ENCODE measurements around the gene HLCS.

The HLCS gene

DNA sequence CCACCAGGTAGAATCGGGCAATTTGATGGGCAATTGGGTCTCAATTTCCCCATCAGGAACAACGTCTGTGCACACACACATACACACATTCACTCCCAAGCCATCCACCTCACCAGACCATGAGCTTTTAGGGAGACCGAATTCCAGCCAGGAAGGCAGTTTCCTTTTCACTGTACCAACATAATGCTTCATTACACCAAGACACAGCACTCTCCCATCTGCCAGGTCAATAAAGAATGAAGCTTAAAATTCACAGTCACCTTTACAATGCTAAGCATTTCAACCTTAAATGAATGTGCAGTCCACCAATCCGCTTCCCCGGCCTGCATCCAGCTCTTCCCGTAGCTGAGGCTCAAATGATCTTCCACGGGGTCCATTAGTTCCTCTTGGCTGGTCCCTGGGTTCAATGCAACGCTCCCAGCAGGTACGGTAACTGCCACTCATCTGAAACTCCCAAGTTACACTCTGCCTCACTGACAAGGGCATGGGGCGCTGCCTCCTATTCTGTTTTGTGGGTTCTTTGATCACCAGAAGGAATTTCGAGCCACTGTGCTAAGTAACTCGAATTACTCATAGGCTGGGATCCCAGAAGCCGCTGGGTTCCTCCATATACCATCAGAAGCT is 162.5 kb downstream of the HLCS start:
- no peak for DNase-seq

DNA sequence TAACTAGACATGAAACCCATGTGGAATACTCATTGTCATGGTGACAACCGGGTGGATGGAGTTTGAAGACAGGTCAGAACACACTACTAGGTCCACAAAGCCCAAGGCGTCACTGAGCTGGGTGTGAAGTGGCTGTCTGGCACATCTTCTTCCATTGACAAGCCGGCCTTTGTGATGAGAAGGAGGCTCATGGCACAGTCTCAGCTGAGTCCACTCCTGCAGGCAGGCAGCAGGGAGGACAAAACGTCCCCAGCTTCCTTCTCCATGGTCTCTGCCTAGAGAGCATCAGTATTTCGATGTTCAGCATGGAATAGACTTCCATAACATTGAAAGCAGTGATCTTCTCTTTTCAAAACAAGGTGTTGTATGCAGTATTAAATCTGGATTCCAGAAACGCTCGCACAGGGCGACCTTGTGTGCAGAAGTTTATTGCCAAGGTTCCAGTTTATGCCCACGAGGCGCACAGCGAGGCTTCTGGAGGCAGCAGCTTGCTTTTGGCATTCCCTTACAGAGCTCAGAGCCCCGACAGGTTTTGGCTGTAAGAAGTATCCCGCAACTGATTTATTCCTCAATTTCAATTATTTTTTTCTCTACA is 163.3 kb downstream of the HLCS start:
- DNase-seq = no peak

DNA sequence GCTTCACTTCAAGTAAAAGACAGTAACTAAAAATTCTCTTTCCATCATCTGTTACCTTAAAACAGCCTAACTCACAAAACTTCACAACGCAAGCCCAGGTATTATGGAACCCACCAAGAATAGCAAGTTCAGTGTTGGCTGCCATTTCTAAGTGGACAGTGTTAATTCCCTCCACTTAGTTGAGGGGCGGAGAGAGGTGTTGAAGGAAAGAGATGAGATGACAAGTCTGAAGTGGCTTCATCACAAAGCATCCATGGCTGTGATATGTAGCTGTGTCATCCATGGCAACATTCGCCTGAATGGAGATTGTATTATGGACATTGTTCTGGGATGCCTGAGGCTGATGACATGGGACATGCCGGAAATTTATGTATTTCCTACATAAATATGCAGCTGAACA is 165.7 kb downstream of the HLCS start:
- no peak for DNase-seq

DNA sequence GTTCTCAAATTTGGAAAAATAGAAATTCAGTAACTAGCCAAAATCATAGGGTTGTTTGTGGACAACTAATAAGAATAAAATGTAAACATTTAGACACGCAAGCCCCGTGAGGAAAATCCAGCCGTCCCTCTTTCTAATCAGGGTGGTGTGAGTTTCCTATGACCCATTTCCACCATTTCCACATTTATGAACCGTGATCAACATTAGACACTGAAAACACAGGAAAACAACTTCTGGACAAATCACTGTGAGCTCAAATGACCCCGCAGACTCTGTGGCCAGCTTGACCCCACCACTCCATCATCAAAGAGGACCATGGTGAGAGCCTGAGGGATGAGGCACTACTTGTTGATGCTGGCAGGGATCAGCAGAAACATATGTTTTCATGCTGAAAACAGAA is 166.6 kb downstream of the HLCS start:
- no peak for DNase-seq

DNA sequence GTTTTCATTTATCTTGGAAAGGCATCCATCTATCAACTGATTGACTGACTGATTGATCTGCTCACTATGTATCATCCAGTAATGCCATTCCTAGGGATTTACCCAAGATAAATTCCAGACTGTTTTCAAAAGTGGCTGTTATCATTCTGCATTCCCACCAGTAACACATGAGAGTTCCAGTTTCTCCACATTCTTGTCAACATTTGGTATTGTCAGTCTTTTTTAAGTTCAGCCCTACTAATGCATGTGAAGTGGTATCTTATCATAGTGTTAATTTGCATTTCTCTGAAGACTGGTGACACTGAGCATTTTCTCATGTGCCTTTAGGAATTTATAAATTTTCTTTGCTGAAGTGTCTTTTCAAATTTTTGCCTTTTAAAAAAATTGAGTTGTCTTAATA is 168.0 kb downstream of the HLCS start:
- DNase-seq = no peak

DNA sequence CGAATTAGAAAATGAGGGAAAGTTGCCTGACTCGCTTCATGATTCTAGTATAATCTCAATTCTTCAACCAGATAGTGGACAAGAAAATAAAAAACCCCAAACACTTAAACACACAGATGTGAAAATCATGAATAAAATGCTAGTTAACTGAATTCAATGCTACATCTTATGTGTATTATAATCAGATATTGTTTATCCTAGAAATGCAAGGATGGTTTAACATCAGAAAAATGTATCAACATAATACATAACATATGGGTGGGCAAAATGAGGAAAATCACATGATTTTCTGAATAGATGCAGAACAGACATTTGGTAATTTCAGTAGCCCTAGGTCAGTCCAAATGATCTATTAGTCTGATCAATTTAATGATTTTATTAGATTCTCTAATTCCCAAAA is 170.4 kb downstream of the HLCS start:
- no peak for DNase-seq

DNA sequence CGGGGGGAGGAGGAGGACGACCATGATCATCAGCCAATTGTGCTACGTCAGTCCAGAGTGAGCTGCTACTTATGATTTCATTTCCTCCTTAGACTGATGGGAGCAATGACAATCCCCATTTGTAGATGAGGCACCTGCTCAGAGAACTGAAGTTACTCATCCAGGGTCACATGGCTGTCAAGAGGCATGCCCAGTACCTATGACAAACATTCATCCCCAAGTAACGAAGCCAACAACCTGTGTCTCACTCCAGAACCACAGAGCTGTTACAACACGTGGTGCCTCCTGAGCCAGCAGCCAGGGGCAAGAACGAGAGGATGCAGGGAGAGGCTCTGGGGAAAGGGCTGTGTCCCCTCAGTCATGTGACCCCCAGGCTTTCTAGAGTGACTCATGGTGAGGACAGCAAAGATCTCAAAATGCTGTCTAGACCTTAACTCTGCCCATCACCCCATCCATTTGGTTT is 173.9 kb downstream of the HLCS start:
- DNase-seq = no peak

DNA sequence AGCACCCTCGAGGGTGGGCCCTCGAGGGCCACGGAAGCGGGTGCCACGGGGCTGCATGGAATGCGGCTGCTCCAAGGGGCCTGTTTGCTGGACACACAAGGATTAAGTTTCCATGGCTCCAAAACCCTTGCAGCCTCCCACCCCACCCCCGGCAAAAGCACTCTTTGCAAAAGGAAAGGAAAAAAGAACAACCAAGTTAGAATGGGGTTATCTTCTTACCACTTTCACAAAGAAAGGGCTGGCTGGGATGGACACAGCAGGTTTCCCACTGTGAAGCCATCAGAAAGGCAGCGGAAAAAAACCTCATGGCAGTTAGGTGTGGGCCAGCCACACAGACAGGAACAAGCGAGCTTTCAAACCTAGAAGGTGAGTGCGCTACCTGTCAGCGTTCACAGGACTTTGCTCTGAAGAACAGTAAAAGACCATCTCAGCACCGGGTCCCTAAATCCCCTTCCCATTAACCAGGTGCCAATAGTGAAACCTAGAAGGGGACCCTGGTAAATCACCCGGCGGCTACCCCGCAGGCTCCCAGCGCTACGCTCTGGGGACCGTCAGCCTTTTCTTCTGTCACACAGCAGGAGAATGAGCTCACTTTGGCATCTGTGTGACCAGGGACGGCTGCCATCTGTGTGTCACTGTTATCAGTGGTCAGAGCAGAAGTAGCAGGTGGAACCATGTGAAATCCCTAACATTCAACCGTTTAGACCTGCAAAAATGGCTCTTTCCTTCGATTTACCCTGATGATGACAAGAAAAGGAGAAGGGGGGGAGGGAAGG is 174.6 kb downstream of the HLCS start:
- DNase-seq = no peak

DNA sequence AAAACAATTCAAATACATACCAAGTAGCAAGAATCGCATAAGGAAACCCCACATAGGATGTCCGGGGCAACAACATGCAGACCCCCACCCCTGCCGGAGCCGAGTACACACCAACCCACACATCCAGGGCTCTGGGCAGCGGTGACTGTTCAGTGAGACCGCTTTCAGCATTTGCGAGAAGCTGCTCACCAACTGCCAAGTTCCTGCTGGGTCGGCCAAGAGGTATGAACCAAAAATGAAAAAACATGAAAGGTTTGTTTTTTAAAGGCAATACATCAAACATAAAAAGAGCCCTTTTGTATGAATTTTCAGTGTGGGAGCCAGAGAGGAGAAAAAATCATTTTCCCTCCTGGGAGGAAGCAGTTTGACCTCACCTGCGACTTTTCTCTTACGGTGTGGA is 175.3 kb downstream of the HLCS start:
- DNase-seq = no peak

DNA sequence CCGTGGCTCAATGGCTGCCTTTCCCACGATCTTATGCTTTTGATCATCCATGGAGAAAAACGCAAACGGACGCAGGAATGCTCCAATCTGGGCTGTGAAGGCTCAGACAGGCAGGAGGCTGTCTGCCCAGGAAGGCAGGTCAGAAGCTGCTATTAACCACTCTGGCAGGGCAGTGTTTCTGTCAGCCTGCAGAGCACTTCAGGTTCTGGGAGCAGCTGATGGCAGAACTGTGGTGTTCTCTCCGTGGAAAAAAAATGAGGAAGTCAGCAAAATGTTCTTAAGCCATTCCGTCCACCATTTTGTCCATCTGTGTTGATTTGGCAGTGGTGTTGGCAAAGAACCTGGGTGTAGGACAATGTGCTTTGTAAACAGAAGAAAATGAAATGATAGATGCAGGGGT is 175.9 kb downstream of the HLCS start:
- DNase-seq = no peak

DNA sequence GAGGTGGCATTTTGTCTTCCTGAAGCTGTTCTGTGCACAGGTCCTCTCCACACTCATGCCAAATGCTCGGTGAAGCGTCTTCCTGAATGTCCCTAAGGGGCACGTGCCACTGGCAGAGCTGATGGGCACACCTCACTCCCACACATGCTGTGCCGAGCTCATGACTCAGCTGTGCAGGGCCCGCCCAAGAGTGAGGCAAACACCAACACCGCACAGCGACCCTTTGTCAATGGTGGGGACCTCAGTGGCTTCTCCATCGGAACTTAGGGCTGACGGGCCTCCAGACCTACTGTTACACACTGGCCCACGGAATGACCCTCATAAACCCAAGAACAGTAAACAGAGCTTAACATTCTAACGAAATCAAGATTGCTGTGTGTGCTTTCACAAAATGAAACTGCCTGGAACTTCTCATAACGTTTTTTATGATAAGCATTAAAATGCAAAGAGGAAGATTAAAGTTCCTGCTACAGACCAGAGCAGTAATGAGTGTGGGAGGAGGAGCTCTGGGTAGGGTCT is 178.3 kb downstream of the HLCS start:
- DNase-seq = no peak

DNA sequence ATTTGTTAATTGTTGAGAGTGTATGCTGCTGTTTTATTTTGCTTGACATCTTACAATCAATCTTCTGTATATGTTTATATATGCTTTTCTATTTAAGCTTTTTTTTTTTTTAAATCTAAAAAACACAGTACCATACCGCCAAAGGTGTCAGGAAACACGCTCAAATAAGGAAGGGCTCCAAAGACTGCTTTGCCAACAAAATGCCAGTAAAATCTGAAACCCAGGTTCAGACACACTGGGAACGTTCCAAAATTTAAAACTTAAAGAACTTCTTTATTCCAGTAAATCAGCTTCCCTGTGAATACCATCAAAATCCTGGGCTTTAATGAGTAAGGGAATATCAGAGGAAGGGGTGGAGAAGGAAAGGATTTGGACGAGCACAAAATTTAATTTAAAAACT is 180.3 kb downstream of the HLCS start:
- DNase-seq = no peak

DNA sequence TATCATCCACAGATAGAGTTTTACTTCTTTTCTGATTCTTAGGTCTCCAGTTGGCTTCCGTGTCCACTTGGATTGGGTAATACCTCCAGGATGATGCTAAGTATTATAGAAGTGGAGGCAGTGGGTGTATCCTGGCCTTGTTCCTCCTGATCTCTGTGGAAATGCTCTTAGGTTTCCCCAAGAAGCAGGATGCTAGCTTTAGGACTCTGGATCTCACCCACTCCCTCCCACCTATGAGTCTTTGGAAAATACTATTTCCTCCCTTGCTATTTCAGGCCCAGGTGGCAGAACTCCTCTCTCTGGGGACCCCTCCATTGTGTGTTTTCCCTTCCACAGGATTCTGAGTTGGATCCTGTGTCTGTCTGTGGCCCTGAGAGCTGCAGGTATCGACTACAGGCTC is 180.9 kb downstream of the HLCS start:
- no peak for DNase-seq

DNA sequence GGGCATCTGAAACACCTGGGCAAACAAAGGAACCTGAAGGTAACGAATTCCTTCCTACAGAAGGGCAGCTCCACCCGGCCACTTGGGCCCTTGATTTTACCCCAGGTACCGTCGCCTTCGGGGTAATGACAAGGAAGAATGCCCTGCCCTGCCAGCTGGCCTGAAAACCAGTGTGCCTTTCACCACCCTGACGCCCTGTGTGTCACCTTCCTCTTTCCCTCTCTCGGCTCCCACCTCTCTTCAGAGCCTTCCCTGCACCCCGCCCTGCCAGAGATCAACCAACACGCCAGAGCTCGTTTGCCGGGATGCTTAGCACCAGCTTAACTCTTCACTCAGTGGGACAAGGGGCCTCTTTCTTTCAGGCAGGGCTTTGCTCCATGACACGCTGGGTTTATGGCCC is 181.5 kb downstream of the HLCS start:
- DNase-seq = no peak

DNA sequence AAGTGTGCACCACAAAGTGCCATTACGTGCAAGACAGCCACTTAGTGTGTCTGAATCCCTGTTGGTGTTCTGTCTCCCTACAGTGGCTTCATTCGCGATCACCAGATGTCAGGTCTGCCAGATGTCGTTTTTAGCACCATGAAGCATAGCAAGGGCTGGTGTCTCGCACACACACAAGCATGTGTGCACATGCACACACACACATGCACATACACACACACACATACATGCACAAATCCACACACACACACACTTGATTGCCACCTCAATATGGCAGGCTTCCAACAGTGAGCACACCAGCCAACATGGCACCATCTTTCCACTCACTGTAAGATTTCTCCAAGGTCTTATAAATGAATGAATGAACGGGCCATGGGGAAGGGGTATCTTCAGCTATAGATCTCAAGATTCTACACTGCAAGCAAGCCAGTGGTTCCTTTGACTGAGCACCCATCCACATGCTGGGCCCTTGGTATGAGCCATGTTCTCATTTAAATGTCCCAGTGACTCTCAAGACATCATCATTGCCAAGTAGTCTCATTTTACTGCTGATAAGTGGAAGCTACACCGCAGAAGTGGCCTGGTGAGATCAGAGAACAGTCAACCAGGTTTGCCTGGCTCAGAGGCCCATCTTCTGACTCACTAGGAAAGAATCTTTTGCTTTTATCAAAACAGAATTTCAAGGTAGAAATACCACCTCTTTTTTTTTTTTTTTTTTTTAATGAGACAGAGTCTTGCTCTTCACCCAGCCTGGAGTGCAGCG is 182.7 kb downstream of the HLCS start:
- DNase-seq = no peak

DNA sequence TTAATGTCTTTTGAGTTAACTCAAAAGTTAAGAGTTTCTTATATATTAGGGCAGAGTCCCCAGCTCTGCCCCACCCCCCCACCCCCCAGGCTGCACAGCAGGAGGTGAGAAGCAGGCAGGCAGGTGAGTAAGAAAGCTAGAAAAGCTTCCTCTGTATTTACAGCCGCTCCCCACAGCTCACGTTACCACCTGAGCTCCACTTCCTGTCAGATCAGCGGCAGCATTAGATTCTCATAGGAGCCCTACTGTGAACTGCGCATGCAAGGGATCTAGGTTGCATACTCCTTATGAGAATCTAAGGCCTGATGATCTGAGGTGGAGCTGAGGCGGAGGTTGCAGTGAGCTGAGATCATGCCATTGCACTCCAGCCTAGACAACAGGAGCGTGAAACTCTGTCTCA is 185.6 kb downstream of the HLCS start:
- DNase-seq = no peak

DNA sequence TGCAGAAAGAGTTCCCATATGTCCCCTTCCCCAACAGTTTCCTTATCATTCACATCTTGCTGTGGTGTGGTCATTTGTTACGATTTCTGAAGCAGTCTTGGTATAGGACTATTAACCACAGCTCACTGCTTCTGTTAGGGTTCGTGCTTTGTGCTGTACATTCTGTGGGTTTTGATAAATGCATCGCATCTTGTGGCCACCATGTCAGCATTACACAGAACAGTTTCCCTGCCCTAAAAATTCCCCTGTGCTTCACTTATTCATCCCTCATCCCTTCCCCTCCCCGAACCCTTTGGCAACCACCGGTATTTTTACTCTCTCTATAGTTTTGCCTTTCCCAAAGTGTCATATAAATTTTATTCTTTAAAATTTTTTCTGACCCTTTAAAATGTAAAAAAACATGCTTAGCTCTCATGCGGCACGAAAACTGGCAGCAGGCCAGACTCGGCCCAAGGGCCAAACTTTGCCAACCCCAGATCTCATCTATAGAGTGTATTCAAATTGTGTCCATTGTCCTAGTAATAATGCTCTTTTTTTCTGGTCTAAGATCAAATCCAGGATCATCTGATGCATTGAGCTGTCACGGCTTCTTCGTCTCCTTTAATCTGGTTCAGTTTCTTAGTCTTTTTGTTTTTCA is 189.4 kb downstream of the HLCS start:
- no peak for DNase-seq

DNA sequence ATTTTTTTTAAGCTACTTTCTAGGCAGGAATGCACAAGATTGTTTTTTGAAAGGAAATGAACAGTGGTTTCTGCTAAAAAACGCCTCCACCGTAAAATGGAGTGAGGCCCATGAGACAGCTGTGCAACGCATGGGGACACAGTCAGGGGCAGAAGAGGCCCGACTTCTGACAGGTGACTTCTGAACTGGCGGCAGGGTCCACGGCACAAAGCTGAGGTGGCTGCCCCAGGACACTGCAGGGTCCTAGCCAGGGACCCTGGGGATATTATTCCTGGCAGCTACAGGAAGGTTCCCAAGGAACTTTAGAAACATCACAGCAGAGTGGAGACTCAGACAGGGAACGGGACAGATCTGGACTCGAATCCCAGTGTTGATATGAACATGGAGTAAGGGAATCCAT is 192.5 kb downstream of the HLCS start:
- DNase-seq = no peak

DNA sequence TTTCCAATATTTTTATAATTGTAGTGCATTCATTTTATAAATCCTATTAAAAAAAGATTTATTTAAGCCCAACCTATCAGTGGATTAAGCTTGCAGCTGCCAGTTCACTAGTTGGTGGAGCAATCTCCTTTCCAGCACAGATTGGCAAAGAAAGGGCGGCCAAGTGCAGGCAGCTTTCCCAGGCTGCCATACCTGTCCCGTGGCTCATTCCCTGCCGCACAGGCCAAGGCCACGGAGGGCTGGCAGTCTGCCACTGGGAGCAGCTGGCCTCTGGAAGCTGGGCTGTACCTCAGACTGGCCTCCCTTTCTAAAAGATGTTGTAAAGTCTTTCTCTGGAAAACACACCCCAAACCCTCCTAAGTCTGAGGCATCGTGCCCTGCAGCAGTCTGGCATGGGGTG is 193.4 kb downstream of the HLCS start:
- DNase-seq = no peak

DNA sequence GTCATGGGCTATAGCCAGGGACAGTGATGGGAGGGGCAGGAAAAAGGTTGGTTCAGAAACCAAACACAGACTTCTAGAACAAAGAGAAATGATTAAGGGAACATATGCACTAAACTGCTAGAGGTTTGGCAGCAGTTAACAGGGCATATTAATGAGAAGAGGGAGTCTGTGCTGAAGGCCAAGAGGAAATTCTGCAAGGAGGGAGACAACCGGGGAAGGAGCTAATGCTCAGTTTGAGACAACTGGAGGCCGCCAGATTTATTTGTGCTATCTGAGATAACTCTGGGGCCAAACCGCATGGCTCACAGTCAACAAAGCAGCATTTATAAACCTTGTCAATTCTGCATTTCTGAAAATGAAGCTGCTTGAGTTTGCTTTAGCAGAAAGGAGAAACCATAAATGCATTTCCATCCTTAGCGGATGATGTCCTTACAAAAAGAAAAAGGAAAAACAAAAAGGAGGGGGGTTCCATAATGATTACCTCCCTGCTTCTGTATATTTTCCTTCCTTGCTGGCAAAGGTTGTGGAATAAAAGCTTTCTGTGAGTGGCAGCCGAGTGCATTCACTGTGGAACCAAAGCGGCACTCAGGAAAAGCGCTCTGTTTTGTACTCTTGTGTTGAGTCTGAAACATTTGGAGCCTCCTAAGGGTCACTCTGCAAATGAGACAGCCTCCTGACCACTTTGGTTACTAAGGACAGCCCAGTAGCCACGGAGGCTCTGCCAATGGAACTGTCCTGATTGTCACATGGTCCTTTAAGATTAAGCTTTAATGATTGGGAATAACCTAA is 197.2 kb downstream of the HLCS start:
- DNase-seq = no peak

DNA sequence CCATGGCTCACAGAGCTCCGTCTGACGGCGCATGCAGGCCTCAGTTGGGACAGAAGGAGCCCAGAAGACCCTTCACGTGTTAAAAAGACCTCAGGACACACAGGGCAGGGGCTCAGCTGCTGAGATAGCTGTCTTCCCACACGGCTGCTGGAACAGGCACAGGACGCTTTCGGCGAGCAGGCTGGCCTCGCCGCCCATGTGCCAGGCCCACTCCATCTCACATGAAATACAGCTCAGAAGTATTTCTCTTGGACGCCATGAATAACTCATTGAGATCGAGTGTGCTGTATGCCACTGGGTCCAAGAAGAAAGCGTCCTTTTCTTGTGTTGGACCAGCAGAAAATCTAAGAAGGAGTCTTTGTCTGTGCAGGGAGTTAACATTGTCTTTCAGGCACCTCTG is 198.0 kb downstream of the HLCS start:
- DNase-seq = no peak

DNA sequence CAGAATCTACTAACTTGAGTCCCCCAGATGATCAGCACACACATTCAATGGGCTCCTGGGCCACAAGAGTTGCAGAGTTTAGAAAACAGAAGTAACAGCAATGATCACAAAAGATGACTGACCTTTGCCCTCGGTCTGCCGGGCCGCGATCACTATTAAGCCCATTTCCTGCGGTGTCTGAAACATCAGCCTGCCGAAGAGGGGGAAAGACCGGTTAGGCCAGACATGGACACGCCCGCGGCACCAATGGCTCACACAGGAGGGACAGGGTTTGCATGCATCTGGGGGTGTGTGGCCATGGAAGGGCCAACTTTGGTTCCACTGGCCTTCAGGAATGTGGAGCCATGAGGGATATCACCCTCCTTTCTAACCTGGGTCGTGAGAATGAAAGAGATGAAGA is 199.4 kb downstream of the HLCS start:
- no peak for DNase-seq

Measured in activated CD8-positive, alpha-beta memory T cell treated with anti-CD3 and anti-CD28 coated beads, Interleukin-2, amount 50 U/mL, for 48 hours (primary cell).